Aorta (tissue), 5 donors: ENCODE measurements around the gene MTHFSD. TPM values are rescaled to one million over a fixed set of nuclear protein-coding genes. Genes with fewer than 3 reads are reported as not detected.

ENCODE experiments used
- ATAC-seq: fragments of 200-7000 bp; cut with Tn5 transposase; one replicate; pipeline ENCODE4 v1.9.1; 2022; ENCODE audit warnings: moderate library complexity; ENCODE audit not compliant: low FRiP score
- DNase-seq, 2 donors: peaks; one replicate each; pipeline ENCODE4 v3.0.0-alpha.2; 2020
- H3K27ac ChIP-seq, 2 donors: one replicate each; pipeline ENCODE4 v1.5.1; 2013; ENCODE audit warnings: low read length in 2 of 2, mild to moderate bottlenecking in 2 of 2, moderate library complexity in 2 of 2, control low read depth in 1 of 2, inconsistent platforms in 1 of 2, low read depth in 1 of 2
- H3K27me3 ChIP-seq, 2 donors: one replicate each; pipeline ENCODE4 v1.6.1; 2013; ENCODE audit warnings: control low read depth in 1 of 2, low read length in 1 of 2, mild to moderate bottlenecking in 1 of 2, moderate library complexity in 1 of 2; ENCODE audit not compliant: insufficient read depth in 2 of 2, control insufficient read depth in 1 of 2
- H3K36me3 ChIP-seq, 2 donors: one replicate each; pipeline ENCODE4 v1.6.1; 2013; ENCODE audit warnings: control low read depth in 1 of 2, low read length in 1 of 2, mild to moderate bottlenecking in 1 of 2; ENCODE audit not compliant: insufficient read depth in 2 of 2, control insufficient read depth in 1 of 2
- H3K4me1 ChIP-seq, 2 donors: one replicate each; pipeline ENCODE4 v1.6.1; 2013; ENCODE audit warnings: low read length in 2 of 2, control low read depth in 1 of 2, mild to moderate bottlenecking in 1 of 2, moderate library complexity in 1 of 2; ENCODE audit not compliant: insufficient read depth in 2 of 2, control insufficient read depth in 1 of 2
- H3K4me3 ChIP-seq, 2 donors: one replicate each; pipeline ENCODE4 v1.5.1; 2013; ENCODE audit warnings: low read length in 2 of 2, control low read depth in 1 of 2, mild to moderate bottlenecking in 1 of 2
- H3K9me3 ChIP-seq: one replicate; pipeline ENCODE4 v1.6.1; 2013; ENCODE audit warnings: mild to moderate bottlenecking, low read length; ENCODE audit not compliant: control insufficient read depth
- WGBS, 2 donors: extraction: QIAGEN DNeasy Blood & Tissue Kit; methylation state at CpG; one replicate each; pipeline ENCODE4 v1.1.7; 2013; 5-methylcytosine and 5-hydroxymethylcytosine counted together
- intact Hi-C, 2 donors: fragments of 100-400 bp; cut with DNase I; formaldehyde crosslinking; loops; one replicate each; pipeline versions ENCODE4 v1.14.2 to v1.15.0; 2022
- polyA plus RNA-seq, 2 donors: library from polyadenylated mRNA; stranded (reverse); fragments of 200-250 nt; gene quantifications; one replicate each; pipeline ENCODE4 v1.2.3, GENCODE V29; 2013
- total RNA-seq, 2 donors: library from RNA; stranded (reverse); fragmentation: NEBNext Ultra II Directional; extraction: Animal tissue kit (Norgen Biotek cat#: 25700); gene quantifications; one replicate each; pipeline ENCODE4 v1.2.1, GENCODE V29; 2021
- donor health status: healthy with polysubstance abuse.
- donor health status: Bipolar disorder and iron deficiency.
- donor health status: DM: no; HTN: no; CAD: no.
- donor health status: DM: no; HTN: no; CAD: no.
- donor health status: DM: yes; HTN: yes; CAD: no.

The MTHFSD gene
- total and polyA plus RNA-seq, 4 donors: 2.3 to 23.1 (median 13.6) TPM

DNA sequence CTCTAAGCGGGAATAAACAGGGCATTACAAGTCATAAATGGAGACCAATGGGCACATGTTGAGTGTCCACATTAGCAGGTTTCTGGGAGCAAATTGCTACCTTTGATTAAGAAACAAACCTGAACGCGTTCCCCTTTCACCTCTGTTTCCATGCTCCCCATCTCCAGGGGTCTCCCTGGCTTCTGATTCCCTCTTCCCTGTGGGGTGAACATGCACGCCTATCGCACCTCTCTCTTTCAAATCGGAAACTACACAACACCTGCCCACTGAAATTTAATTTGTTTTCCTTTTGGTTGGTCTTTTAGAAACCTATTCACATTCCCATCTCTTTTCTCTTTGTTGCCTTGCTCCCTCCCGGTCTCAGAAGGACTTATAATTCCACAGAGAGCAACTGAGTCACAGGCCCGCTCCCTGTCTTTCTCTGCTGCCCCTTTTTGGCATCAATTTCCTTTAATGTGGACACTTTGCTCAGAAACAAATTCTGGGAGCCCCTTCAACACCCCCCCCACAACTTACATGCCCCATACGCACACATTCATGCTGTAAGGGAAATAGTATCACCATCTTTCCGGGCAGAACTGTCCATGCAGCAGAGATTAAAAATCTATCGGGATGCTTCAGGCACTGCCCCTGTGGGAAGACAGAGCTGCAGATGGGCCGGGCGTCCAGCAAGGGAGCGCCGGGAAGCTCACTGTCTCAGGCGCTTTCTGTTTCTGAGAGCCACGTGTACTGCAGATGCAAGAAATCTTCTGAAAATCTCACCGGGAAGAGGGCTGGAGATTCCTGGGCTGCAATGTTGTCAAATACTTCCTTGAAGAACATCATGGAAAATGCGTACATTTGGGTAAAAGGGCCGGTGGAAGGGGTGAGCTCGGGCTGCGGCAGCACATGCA lies 51.9 kb downstream of the MTHFSD start:
- intact Hi-C loops: no loop called here
- ATAC-seq: no peak
- H3K4me1 ChIP-seq: no peaks in the 10 kb centered on the region
- no peak overlapping the region for H3K27ac ChIP-seq
- H3K9me3 ChIP-seq: no peaks in the 10 kb centered on the region
- 8 to 13% methylated on average over 22 of the region's 22 CpGs for WGBS, 2 donors
- no peak for DNase-seq
- H3K4me3 ChIP-seq: no peak overlapping the region
- H3K36me3 ChIP-seq: no peaks in the 10 kb centered on the region
- H3K27me3 ChIP-seq: peaks cover 0 to 2% of the 10 kb centered on the region in 2 donors

DNA sequence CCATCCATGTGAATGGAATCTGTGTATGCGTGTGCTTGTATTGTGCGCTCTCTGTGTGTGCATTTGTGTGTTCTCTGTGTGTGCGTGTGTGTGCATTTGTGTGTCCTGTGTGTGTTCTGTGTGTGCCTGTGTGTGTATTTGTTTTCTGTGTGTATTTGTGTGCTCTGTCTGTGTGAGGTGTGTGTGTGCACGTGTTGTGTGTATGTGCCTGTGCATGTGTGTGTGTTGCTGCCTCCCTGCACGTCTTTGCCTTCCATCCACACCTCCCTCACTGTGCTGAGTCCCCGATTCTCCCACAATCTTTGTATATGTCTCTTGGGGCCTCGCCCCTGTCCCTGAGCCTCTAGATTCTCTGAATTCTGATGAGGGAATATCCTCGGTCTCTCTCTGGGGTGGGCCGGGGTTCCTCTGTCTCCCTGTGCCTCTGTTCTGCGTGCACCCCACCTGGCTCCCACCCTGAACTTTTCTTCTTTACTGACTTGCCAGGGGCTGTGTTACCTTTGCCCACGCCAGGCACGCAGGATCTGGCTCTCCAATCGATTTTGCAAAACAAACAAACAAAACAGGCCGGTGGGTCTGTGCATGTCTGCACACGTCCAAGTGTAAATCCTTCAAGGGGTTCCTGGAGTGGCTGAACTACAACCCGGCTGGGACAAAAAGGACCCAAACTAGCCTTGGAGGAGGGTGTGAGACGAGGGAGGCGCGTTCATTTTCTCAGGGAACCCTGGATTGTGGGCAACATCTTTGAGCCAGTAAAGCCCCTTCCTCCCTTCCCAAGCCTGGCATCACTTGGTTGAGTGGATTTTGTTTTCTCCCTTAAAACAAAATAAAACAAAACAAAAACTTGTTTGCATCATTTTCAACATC lies 52.8 kb downstream of the MTHFSD start:
- intact Hi-C loops: no loop called here
- no peak for ATAC-seq
- H3K4me1 ChIP-seq: no peaks in the 10 kb centered on the region
- H3K27me3 ChIP-seq: peaks cover 0 to 2% of the 10 kb centered on the region in 2 donors
- H3K27ac ChIP-seq: no peak overlapping the region
- H3K36me3 ChIP-seq: no peaks in the 10 kb centered on the region
- H3K9me3 ChIP-seq: no peaks in the 10 kb centered on the region
- DNase-seq: no peak
- no peak overlapping the region for H3K4me3 ChIP-seq
- WGBS, 2 donors: 10 to 14% methylated on average over 19 of the region's 19 CpGs

DNA sequence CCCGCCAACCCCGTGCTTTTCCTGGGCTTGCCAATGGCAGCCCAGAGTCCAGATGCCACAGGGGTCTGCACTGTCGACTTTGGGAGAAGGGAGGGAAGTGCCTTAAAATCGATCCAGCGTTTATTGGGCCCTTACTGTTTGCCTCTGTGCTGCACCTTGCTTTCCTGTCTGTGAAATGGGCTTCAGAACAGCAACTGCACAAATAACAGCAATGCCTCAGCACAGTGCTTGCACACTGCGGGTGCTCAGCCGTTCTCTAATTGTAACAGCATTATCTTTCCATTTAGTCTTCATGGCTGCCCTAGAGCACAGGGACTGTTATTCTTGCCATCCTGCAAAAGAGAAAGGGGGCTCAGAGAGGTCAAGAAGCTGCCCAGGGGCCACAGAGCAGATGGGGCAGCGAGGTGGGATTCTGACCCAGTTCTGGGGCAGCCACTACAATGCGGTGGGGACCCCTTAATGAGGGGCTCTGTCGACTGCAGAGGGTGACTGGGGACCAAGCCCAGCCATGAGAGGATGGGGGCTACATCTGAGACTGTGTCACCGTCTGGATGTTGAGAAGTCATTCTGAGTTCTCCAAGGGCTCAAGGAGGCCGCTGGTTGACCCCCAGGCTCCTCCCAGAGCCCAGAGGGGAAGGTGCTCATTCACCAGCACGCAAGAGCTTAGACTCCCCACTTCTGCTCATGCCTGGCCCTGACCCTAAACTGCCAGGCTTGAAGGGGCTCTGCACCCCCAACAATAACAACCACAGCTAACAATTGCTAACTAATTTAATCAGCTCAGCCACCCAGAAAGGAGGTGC lies 54.1 kb downstream of the MTHFSD start:
- 5 to 6% methylated on average over 13 of the region's 13 CpGs for WGBS, 2 donors
- Histone ChIP-seq H3K4me3 (no peak overlapping the region), H3K27ac (no peak overlapping the region), H3K27me3 (peaks cover 0 to 2% of the 10 kb centered on the region in 2 donors), H3K9me3 (no peaks in the 10 kb centered on the region), H3K36me3 (no peaks in the 10 kb centered on the region), H3K4me1 (no peaks in the 10 kb centered on the region)
- no peak for ATAC-seq
- DNase-seq: peak in 1 of 2 donors; percentile 53
- intact Hi-C loops: no loop called here

- intact Hi-C loops: no loop called here
- 9 to 11% methylated on average over 16 of the region's 16 CpGs for WGBS, 2 donors
- H3K9me3 ChIP-seq: no peaks in the 10 kb centered on the region
- H3K27me3 ChIP-seq: peaks cover 0 to 2% of the 10 kb centered on the region in 2 donors
- H3K4me3 ChIP-seq: no peak overlapping the region
- peak in 1 of 2 donors; percentile 49 for DNase-seq
- H3K36me3 ChIP-seq: no peaks in the 10 kb centered on the region
- ATAC-seq: no peak
- no peak overlapping the region for H3K27ac ChIP-seq
- no peaks in the 10 kb centered on the region for H3K4me1 ChIP-seq
These were observed 54.9 kb downstream of the MTHFSD start for GRCh38 chr16:86499889-86500707.

- peaks cover 0 to 2% of the 10 kb centered on the region in 2 donors for H3K27me3 ChIP-seq
These were observed 55.6 kb downstream of the MTHFSD start for GRCh38 chr16:86499440-86499786.

DNA sequence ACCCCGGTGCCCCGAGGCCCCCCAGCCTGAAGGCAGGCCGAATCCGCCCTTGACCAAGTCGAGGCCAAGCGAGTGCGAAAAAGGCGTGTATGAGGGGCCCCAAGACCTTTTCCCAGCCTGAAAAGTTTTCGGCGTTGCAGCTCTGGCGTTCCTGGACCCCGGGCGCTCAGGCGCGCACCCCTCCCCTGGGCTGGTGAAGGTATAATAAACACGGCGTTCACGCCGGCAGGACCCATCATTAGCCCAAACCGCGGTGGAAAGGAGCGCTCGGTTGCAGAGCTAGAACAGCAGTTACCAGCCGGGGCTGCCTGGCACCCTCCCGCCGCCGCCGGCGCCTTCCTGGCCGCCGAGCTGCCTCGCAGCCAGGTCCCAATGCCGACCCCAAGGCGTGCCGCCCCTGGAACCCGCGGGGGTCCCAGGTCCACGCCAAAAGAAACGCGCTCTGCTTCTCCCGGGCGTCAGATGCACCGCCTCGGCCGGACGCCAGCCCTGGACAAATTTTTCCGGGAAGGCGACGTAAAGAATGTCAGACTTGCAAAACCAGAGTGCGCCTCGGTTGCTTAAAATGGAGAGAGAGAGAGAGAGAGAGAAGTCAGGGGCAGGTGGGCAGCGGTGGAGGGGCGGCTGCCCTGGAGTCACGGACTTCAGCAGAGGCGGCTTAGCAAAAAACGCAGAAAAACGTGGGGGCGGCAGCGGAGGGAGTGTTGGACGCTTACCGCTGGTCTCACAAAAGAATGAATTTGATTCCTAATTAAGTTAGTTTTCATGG lies 56.2 kb downstream of the MTHFSD start:
- DNase-seq: peak in 1 of 2 donors; percentile 73
- no peaks in the 10 kb centered on the region for H3K9me3 ChIP-seq
- no peaks in the 10 kb centered on the region for H3K36me3 ChIP-seq
- 2 to 3% methylated on average over 52 to 61 of the region's 61 CpGs for WGBS, 2 donors
- intact Hi-C loops: no loop called here
- no peak overlapping the region for H3K27ac ChIP-seq
- H3K27me3 ChIP-seq: peaks cover 0 to 2% of the 10 kb centered on the region in 2 donors
- ATAC-seq: no peak
- no peaks in the 10 kb centered on the region for H3K4me1 ChIP-seq
- H3K4me3 ChIP-seq: no peak overlapping the region

More at GRCh38 chr16:86499440-86499786, 55.6 kb downstream of the MTHFSD start:
- ATAC-seq: no peak
- intact Hi-C loops: no loop called here
- H3K9me3 ChIP-seq: no peaks in the 10 kb centered on the region
- WGBS, 2 donors: 15 to 23% methylated on average over 4 of the region's 4 CpGs
- H3K4me3 ChIP-seq: no peak overlapping the region
- no peak overlapping the region for H3K27ac ChIP-seq
- DNase-seq: no peak
- no peaks in the 10 kb centered on the region for H3K36me3 ChIP-seq
- no peaks in the 10 kb centered on the region for H3K4me1 ChIP-seq

DNA sequence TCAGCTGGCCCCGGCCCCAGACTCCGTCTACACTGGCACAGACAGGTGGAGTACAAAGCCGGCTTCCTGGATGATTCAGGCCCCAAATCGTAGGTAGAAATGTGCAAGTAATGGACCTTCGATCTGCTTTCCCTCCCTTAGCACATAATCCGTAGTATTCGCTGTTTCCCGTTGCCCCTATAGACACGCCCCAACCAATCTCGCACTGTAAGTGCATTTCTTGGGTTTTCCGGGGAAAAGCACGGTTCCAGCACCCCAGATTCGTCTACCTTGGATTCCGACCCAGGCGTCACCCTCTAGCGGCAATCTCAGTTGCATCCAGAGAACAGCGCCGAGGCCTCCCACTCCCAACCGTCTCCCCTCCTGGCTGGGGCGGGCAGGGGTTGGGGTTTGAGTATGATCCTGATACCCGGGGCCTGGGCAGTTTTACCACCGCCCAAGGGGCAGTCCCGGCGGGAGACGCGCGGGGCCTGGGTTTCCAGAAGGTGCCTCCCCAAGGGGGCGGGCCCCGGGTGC lies 56.8 kb downstream of the MTHFSD start:
- Histone ChIP-seq H3K4me3 (no peak overlapping the region), H3K36me3 (no peaks in the 10 kb centered on the region), H3K4me1 (no peaks in the 10 kb centered on the region), H3K27ac (no peak overlapping the region), H3K9me3 (no peaks in the 10 kb centered on the region), H3K27me3 (peaks cover 0 to 2% of the 10 kb centered on the region in 2 donors)
- WGBS, 2 donors: 3 to 4% methylated on average over 29 of the region's 29 CpGs
- peak in 1 of 2 donors; percentile 69 for DNase-seq
- ATAC-seq: no peak
- intact Hi-C loops: no loop called here
